CD4-positive, CD25-positive, alpha-beta regulatory T cell (primary cell): ENCODE measurements around the gene ODC1. TPM values are rescaled to one million over a fixed set of nuclear protein-coding genes. Genes with fewer than 3 reads are reported as not detected.

Source experiments
- ATAC-seq, 2 donors: fragments of 150-1000 bp; cut with Tn5 transposase; one replicate each; pipeline ENCODE4 v1.10.0; 2021; ENCODE audit warnings: low read depth in 2 of 2, moderate number of reproducible peaks in 2 of 2, moderate library complexity in 1 of 2
- DNase-seq, 3 donors: peaks; one replicate each; pipeline versions ENCODE4 v3.0.0 to v3.0.0-alpha.2; 2012 to 2022; ENCODE audit warnings: mixed read lengths in 1 of 3
- H3K27ac ChIP-seq: one replicate; pipeline ENCODE4 v1.7.0; 2013; ENCODE audit warnings: mild to moderate bottlenecking, low read length; ENCODE audit not compliant: insufficient read depth, poor library complexity, severe bottlenecking
- H3K27me3 ChIP-seq: one replicate; pipeline ENCODE4 v1.7.0; 2013; ENCODE audit warnings: low read length; ENCODE audit not compliant: control insufficient read depth, insufficient read depth
- H3K36me3 ChIP-seq: one replicate; pipeline ENCODE4 v1.7.0; 2013; ENCODE audit warnings: mild to moderate bottlenecking, low read length, moderate library complexity; ENCODE audit not compliant: control insufficient read depth, insufficient read depth
- H3K4me1 ChIP-seq: 2 replicates; pipeline ENCODE4 v1.7.0; 2013; ENCODE audit warnings: mild to moderate bottlenecking, low read length; ENCODE audit not compliant: insufficient read depth, control insufficient read depth, poor library complexity, severe bottlenecking
- H3K4me3 ChIP-seq: one replicate; pipeline ENCODE4 v1.7.0; 2013; ENCODE audit warnings: low read depth, mild to moderate bottlenecking, low read length, moderate library complexity
- H3K9me3 ChIP-seq, 2 experiments: 1 replicate in 1 of 2; 2 replicates in 1 of 2; pipeline ENCODE4 v1.7.0; 2013; ENCODE audit warnings: low read length in 2 of 2, mild to moderate bottlenecking in 1 of 2, moderate library complexity in 1 of 2; ENCODE audit not compliant: control insufficient read depth in 2 of 2
- H3K27ac Mint-ChIP-seq, 3 donors: one replicate each; pipeline ENCODE4 v1.8.0; 2020 to 2022; ENCODE audit warnings: mild to moderate bottlenecking in 3 of 3, mixed read lengths in 3 of 3, moderate library complexity in 2 of 3
- H3K27me3 Mint-ChIP-seq: one replicate; pipeline ENCODE4 v1.8.0; 2022; ENCODE audit warnings: mild to moderate bottlenecking, mixed read lengths
- H3K36me3 Mint-ChIP-seq: one replicate; pipeline ENCODE4 v1.8.0; 2020; ENCODE audit warnings: mixed read lengths
- H3K4me1 Mint-ChIP-seq, 4 donors: one replicate each; pipeline ENCODE4 v1.8.0; 2020 to 2022; ENCODE audit warnings: mixed read lengths in 4 of 4, mild to moderate bottlenecking in 1 of 4
- H3K4me3 Mint-ChIP-seq, 4 donors: one replicate each; pipeline ENCODE4 v1.8.0; 2020 to 2022; ENCODE audit warnings: mild to moderate bottlenecking in 4 of 4, mixed read lengths in 4 of 4, moderate library complexity in 3 of 4
- H3K9me3 Mint-ChIP-seq, 7 donors: one replicate each; pipeline ENCODE4 v1.8.0; 2020 to 2022; ENCODE audit warnings: mixed read lengths in 7 of 7, mild to moderate bottlenecking in 3 of 7, moderate library complexity in 2 of 7
- polyA plus RNA-seq, 4 donors: library from polyadenylated mRNA; unstranded; fragments of 300-500 nt; fragmentation: Illumina TruSeq; gene quantifications; one replicate each; pipeline ENCODE4 v1.2.3, GENCODE V29; 2021
- total RNA-seq: library from RNA; stranded (reverse); gene quantifications from one replicate; pipeline ENCODE4 v1.2.3, GENCODE V29; 2022

The ODC1 gene
- total and polyA plus RNA-seq, 5 donors from 2014 or later, result 74.1 to 113 (median 102) TPM

DNA sequence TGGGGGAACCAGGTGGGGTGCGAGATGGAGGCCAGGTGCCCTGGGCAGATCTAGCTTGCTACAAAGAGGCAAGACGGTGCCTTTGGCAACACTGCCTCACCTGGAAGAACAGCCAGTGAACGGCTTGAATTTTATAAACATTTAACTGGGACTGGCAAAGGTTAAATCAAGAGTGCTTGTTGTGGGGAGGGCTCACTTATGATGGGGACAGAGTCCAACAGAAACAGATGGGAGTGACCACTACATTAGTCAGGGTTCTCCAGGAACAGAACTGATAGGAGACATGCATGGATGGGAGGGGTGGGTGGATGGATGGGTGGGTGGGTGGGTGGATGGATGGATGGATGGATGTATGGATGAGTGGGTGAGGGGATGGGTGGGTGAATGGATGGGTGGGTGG lies 19.2 kb downstream of the ODC1 start:
- ATAC-seq (no peak), DNase-seq (no peak)
- Histone ChIP-seq H3K36me3 (peaks cover 22% of the 10 kb centered on the region), H3K4me3 (no peak overlapping the region), H3K27me3 (no peaks in the 10 kb centered on the region), H3K27ac (no peak overlapping the region), H3K9me3 (no peaks in the 10 kb centered on the region), H3K4me1 (peaks cover 8% of the 10 kb centered on the region)
- no peak overlapping the region for H3K27ac Mint-ChIP-seq
- peaks cover 4% of the 10 kb centered on the region for H3K27me3 Mint-ChIP-seq
- peaks cover 0 to 13% (median 0%) of the 10 kb centered on the region in 4 donors for H3K4me1 Mint-ChIP-seq
- peaks cover 8% of the 10 kb centered on the region for H3K36me3 Mint-ChIP-seq
- H3K9me3 Mint-ChIP-seq, result no peaks in the 10 kb centered on the region
- no peak overlapping the region for H3K4me3 Mint-ChIP-seq

DNA sequence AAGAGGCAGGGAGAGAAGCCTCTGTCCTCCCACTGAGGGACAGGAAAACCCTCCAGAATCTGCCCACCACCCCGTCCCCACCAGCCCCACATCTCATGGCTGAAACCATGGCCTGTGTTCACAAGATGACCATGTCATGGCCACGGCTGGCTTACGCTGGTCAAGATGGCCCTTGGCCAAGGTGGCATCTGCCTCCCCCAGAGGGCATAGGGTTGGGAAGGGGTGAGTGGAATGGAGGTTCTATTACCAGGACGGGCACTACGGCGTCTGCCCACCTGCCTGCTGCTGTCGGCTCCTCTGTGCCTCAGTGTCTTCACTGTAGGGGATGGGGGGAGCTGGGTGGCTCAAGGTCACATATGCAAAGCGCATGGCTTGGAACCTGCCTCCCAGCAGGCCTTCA lies 19.8 kb downstream of the ODC1 start:
- Histone ChIP-seq H3K4me1 (peaks cover 8% of the 10 kb centered on the region), H3K4me3 (no peak overlapping the region), H3K36me3 (peaks cover 25% of the 10 kb centered on the region), H3K9me3 (no peaks in the 10 kb centered on the region), H3K27me3 (no peaks in the 10 kb centered on the region), H3K27ac (no peak overlapping the region)
- H3K4me3 Mint-ChIP-seq, result no peak overlapping the region
- no peaks in the 10 kb centered on the region for H3K9me3 Mint-ChIP-seq
- peaks cover 4% of the 10 kb centered on the region for H3K27me3 Mint-ChIP-seq
- peaks cover 8% of the 10 kb centered on the region for H3K36me3 Mint-ChIP-seq
- peaks cover 0 to 11% (median 0%) of the 10 kb centered on the region in 4 donors for H3K4me1 Mint-ChIP-seq
- ATAC-seq (no peak), DNase-seq (no peak)
- H3K27ac Mint-ChIP-seq, result no peak overlapping the region

- H3K4me1 Mint-ChIP-seq, result peaks cover 0 to 7% (median 0%) of the 10 kb centered on the region in 4 donors
- no peak overlapping the region for H3K27ac ChIP-seq
- DNase-seq (no peak), ATAC-seq (no peak)
- H3K36me3 ChIP-seq, result peaks cover 32% of the 10 kb centered on the region
- H3K9me3 ChIP-seq, result no peaks in the 10 kb centered on the region
- H3K27ac Mint-ChIP-seq, result no peak overlapping the region
- H3K27me3 ChIP-seq, result no peaks in the 10 kb centered on the region
- peak overlapping the region in 1 of 4 donors; percentile 33 for H3K4me3 Mint-ChIP-seq
- no peaks in the 10 kb centered on the region for H3K9me3 Mint-ChIP-seq
- H3K27me3 Mint-ChIP-seq, result peaks cover 4% of the 10 kb centered on the region
- no peak overlapping the region for H3K4me3 ChIP-seq
- peaks cover 7% of the 10 kb centered on the region for H3K4me1 ChIP-seq
- peaks cover 8% of the 10 kb centered on the region for H3K36me3 Mint-ChIP-seq
These were observed 20.5 kb downstream of the ODC1 start for GRCh38 chr2:10427618-10427949.

DNA sequence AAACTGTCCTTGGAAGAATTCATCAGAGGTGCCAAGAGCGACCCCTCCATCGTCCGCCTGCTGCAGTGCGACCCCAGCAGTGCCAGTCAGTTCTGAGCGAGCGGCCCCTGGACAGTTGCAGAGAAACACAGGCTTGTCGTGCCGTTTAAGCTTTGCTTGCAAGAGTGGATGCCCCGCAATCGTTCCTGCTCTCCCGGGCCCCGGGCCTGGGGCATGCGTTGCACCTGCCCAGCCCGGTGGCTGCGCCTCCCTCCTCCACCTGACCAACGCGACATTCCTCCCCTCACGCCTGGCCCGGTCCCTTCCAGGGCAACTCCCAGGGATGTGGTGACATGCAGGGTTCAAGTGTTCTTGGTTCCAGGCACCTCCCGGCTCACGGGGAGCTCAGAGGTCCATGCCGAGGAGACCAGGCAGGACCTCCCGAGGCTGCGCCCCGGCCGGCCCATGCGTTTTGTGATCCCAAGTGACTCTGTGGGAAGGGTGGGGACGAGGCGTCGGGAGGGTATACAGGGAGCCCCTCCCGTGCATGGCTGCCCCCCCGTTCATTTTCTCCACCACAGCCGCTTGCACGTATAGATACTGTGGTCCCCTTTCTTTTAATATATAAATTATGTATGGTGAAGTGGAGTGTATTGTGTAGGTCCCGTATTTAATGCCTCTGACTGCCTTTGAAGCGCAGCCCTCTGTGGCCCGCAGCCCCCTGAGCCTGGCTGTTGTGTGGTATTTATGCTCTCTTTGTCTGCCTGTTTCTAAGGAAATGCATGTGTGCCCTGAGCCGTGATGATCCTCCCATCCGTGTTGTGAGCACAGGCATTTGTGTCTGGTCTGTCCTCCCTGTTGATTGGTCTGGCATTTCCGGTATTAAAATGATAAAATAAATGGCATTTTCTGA lies 21.2 kb downstream of the ODC1 start:
- Mint-ChIP-seq H3K36me3 (peaks cover 11% of the 10 kb centered on the region), H3K9me3 (no peaks in the 10 kb centered on the region), H3K27me3 (peaks cover 4% of the 10 kb centered on the region), H3K4me1 (peaks cover 0 to 4% (median 0%) of the 10 kb centered on the region in 4 donors), H3K27ac (no peak overlapping the region), H3K4me3 (peak overlapping the region in 1 of 4 donors; percentile 33)
- Histone ChIP-seq H3K36me3 (peaks cover 38% of the 10 kb centered on the region), H3K4me3 (no peak overlapping the region), H3K27ac (no peak overlapping the region), H3K9me3 (no peaks in the 10 kb centered on the region), H3K27me3 (no peaks in the 10 kb centered on the region), H3K4me1 (peaks cover 1% of the 10 kb centered on the region)
- DNase-seq (no peak), ATAC-seq (no peak)

GRCh38 chr2:10425699-10426098 lies 22.4 kb downstream of the ODC1 start:
- no peak overlapping the region for H3K4me3 ChIP-seq
- H3K4me1 ChIP-seq, result no peaks in the 10 kb centered on the region
- no peak for ATAC-seq
- no peaks in the 10 kb centered on the region for H3K4me1 Mint-ChIP-seq
- no peak overlapping the region for H3K27ac ChIP-seq
- no peak overlapping the region for H3K4me3 Mint-ChIP-seq
- H3K27me3 ChIP-seq, result no peaks in the 10 kb centered on the region
- no peak for DNase-seq
- no peaks in the 10 kb centered on the region for H3K9me3 ChIP-seq
- peaks cover 50% of the 10 kb centered on the region for H3K36me3 ChIP-seq
- no peak overlapping the region for H3K27ac Mint-ChIP-seq
- H3K36me3 Mint-ChIP-seq, result peaks cover 15% of the 10 kb centered on the region
- no peaks in the 10 kb centered on the region for H3K27me3 Mint-ChIP-seq
- H3K9me3 Mint-ChIP-seq, result no peaks in the 10 kb centered on the region

GRCh38 chr2:10424916-10425505 lies 23.1 kb downstream of the ODC1 start:
- no peaks in the 10 kb centered on the region for H3K4me1 ChIP-seq
- no peak overlapping the region for H3K4me3 ChIP-seq
- Mint-ChIP-seq H3K36me3 (peaks cover 15% of the 10 kb centered on the region), H3K4me3 (no peak overlapping the region), H3K27ac (no peak overlapping the region), H3K4me1 (no peaks in the 10 kb centered on the region), H3K27me3 (no peaks in the 10 kb centered on the region), H3K9me3 (no peaks in the 10 kb centered on the region)
- no peaks in the 10 kb centered on the region for H3K27me3 ChIP-seq
- H3K9me3 ChIP-seq, result no peaks in the 10 kb centered on the region
- H3K27ac ChIP-seq, result no peak overlapping the region
- no peak for ATAC-seq
- DNase-seq, result no peak
- H3K36me3 ChIP-seq, result peaks cover 55% of the 10 kb centered on the region

DNA sequence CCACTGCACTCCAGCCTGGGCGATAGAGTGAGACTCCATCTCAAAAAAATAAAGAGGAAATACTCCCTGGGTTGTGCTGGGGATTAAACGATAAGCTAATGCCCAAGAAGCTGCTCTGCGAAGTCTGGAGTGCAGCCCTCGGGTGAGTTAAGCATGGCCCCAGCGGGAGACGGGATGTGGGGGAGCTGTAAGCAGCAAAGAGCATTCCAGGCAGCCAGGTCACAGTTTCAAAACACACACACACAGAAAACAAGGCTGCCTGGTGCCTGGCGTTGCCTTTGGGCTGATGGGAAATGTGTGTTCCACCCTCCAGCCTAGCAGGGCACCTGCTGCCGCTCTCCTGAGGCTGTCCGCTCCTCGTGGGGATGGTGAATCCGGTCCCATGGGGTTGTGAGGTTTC lies 24.1 kb downstream of the ODC1 start:
- Mint-ChIP-seq H3K36me3 (peaks cover 23% of the 10 kb centered on the region), H3K9me3 (no peaks in the 10 kb centered on the region), H3K27me3 (no peaks in the 10 kb centered on the region), H3K27ac (no peak overlapping the region), H3K4me1 (no peaks in the 10 kb centered on the region), H3K4me3 (no peak overlapping the region)
- no peaks in the 10 kb centered on the region for H3K27me3 ChIP-seq
- peaks cover 55% of the 10 kb centered on the region for H3K36me3 ChIP-seq
- H3K4me3 ChIP-seq, result no peak overlapping the region
- ATAC-seq (no peak), DNase-seq (no peak)
- H3K4me1 ChIP-seq, result no peaks in the 10 kb centered on the region
- no peak overlapping the region for H3K27ac ChIP-seq
- no peaks in the 10 kb centered on the region for H3K9me3 ChIP-seq

- no peaks in the 10 kb centered on the region for H3K9me3 ChIP-seq
- H3K27ac Mint-ChIP-seq, result peak overlapping the region in 1 of 3 donors; percentile 79
- H3K4me1 Mint-ChIP-seq, result peaks cover 0 to 3% (median 0%) of the 10 kb centered on the region in 4 donors
- H3K4me1 ChIP-seq, result no peaks in the 10 kb centered on the region
- no peak overlapping the region for H3K4me3 ChIP-seq
- ATAC-seq, result no peak
- H3K9me3 Mint-ChIP-seq, result no peaks in the 10 kb centered on the region
- peaks cover 55% of the 10 kb centered on the region for H3K36me3 ChIP-seq
- H3K27me3 Mint-ChIP-seq, result no peaks in the 10 kb centered on the region
- peaks cover 26% of the 10 kb centered on the region for H3K36me3 Mint-ChIP-seq
- no peak overlapping the region for H3K27ac ChIP-seq
- DNase-seq, result no peak
- H3K27me3 ChIP-seq, result no peaks in the 10 kb centered on the region
- no peak overlapping the region for H3K4me3 Mint-ChIP-seq
These were observed 24.7 kb downstream of the ODC1 start for GRCh38 chr2:10423400-10423774.
